Measurements from ENCODE around the gene FAM171A1. TPM values are rescaled to one million over a fixed set of nuclear protein-coding genes. Genes with fewer than 3 reads are reported as not detected.

FAM171A1 gene
- total and polyA plus RNA-seq, 2 donors (not counting 1 experiment from before 2014, with no cell fraction given): 8.8 to 10.3 TPM

GRCh38 chr10:15267496-15267895 lies 103.6 kb downstream of the FAM171A1 start:
- no peak for DNase-seq (ENCODE audit: low read depth in 2 of 2)
- no peaks in the 10 kb centered on the region for H4K20me1 ChIP-seq (ENCODE audit: control insufficient read depth, extremely low read depth, insufficient read depth, low read length)
- no peak overlapping the region for H2AFZ ChIP-seq (ENCODE audit: low read length)
- H3K36me3 ChIP-seq (ENCODE audit: control insufficient read depth, insufficient read depth, low read length): no peaks in the 10 kb centered on the region
- H3K9me3 ChIP-seq (ENCODE audit: control insufficient read depth, insufficient read depth, low read depth, low read length): no peaks in the 10 kb centered on the region
- no peaks in the 10 kb centered on the region for H3K79me2 ChIP-seq (ENCODE audit: control insufficient read depth, insufficient read depth, low read length)
- H3K27ac ChIP-seq (ENCODE audit: insufficient read depth, low read length): no peak overlapping the region
- TF ChIP-seq EZH2 (IDR thresholded peaks at IDR 0.05; ENCODE audit: low read length, missing control alignments) (no peak), CTCF (conservative IDR thresholded peaks at IDR 0.05 in 1 of 2, IDR thresholded peaks at IDR 0.05 in 1 of 2; ENCODE audit: low read depth in 1 of 2, low read length in 2 of 2) (no peak)
- H3K4me1 ChIP-seq (ENCODE audit: control insufficient read depth, extremely low read depth, insufficient read depth, low read length): no peaks in the 10 kb centered on the region
- no peak overlapping the region for H3K4me3 ChIP-seq (replicated peaks in 1 of 4; ENCODE audit: control extremely low read depth in 1 of 4, insufficient read depth in 1 of 4, low read depth in 3 of 4, low read length in 4 of 4)
- no peak overlapping the region for H3K4me2 ChIP-seq (ENCODE audit: extremely low read depth, insufficient read depth, low read length)
- no peak overlapping the region for H3K9ac ChIP-seq (ENCODE audit: insufficient read depth, low read length)
- no peaks in the 10 kb centered on the region for H3K27me3 ChIP-seq (ENCODE audit: control insufficient read depth, insufficient read depth, low read length)

- no peaks in the 10 kb centered on the region for H3K4me1 ChIP-seq (ENCODE audit: control insufficient read depth, extremely low read depth, insufficient read depth, low read length)
- H3K36me3 ChIP-seq (ENCODE audit: control insufficient read depth, insufficient read depth, low read length): no peaks in the 10 kb centered on the region
- H3K79me2 ChIP-seq (ENCODE audit: control insufficient read depth, insufficient read depth, low read length): no peaks in the 10 kb centered on the region
These were observed 105.0 kb downstream of the FAM171A1 start for GRCh38 chr10:15266117-15266516.

GRCh38 chr10:15265558-15265957 lies 105.5 kb downstream of the FAM171A1 start:
- TF ChIP-seq CTCF (conservative IDR thresholded peaks at IDR 0.05 in 1 of 2, IDR thresholded peaks at IDR 0.05 in 1 of 2; ENCODE audit: low read depth in 1 of 2, low read length in 2 of 2) (no peak), EZH2 (IDR thresholded peaks at IDR 0.05; ENCODE audit: low read length, missing control alignments) (no peak)
- H2AFZ ChIP-seq (ENCODE audit: low read length): no peak overlapping the region
- no peak for DNase-seq (ENCODE audit: low read depth in 2 of 2)
- H3K4me3 ChIP-seq (replicated peaks in 1 of 4; ENCODE audit: control extremely low read depth in 1 of 4, insufficient read depth in 1 of 4, low read depth in 3 of 4, low read length in 4 of 4): no peak overlapping the region
- no peaks in the 10 kb centered on the region for H3K4me1 ChIP-seq (ENCODE audit: control insufficient read depth, extremely low read depth, insufficient read depth, low read length)
- no peak overlapping the region for H3K4me2 ChIP-seq (ENCODE audit: extremely low read depth, insufficient read depth, low read length)
- H4K20me1 ChIP-seq (ENCODE audit: control insufficient read depth, extremely low read depth, insufficient read depth, low read length): no peaks in the 10 kb centered on the region
- no peaks in the 10 kb centered on the region for H3K36me3 ChIP-seq (ENCODE audit: control insufficient read depth, insufficient read depth, low read length)
- no peak overlapping the region for H3K9ac ChIP-seq (ENCODE audit: insufficient read depth, low read length)
- no peaks in the 10 kb centered on the region for H3K27me3 ChIP-seq (ENCODE audit: control insufficient read depth, insufficient read depth, low read length)
- no peaks in the 10 kb centered on the region for H3K79me2 ChIP-seq (ENCODE audit: control insufficient read depth, insufficient read depth, low read length)
- H3K9me3 ChIP-seq (ENCODE audit: control insufficient read depth, insufficient read depth, low read depth, low read length): no peaks in the 10 kb centered on the region
- H3K27ac ChIP-seq (ENCODE audit: insufficient read depth, low read length): no peak overlapping the region

More at GRCh38 chr10:15266117-15266516, 105.0 kb downstream of the FAM171A1 start:
- Histone ChIP-seq H3K27me3 (ENCODE audit: control insufficient read depth, insufficient read depth, low read length) (no peaks in the 10 kb centered on the region), H3K9me3 (ENCODE audit: control insufficient read depth, insufficient read depth, low read depth, low read length) (no peaks in the 10 kb centered on the region), H4K20me1 (ENCODE audit: control insufficient read depth, extremely low read depth, insufficient read depth, low read length) (no peaks in the 10 kb centered on the region), H2AFZ (ENCODE audit: low read length) (no peak overlapping the region), H3K4me2 (ENCODE audit: extremely low read depth, insufficient read depth, low read length) (no peak overlapping the region), H3K4me3 (replicated peaks in 1 of 4; ENCODE audit: control extremely low read depth in 1 of 4, insufficient read depth in 1 of 4, low read depth in 3 of 4, low read length in 4 of 4) (no peak overlapping the region), H3K27ac (ENCODE audit: insufficient read depth, low read length) (no peak overlapping the region), H3K9ac (ENCODE audit: insufficient read depth, low read length) (no peak overlapping the region)
- no peak for TF ChIP-seq EZH2 (IDR thresholded peaks at IDR 0.05; ENCODE audit: low read length, missing control alignments)
- TF ChIP-seq CTCF (conservative IDR thresholded peaks at IDR 0.05 in 1 of 2, IDR thresholded peaks at IDR 0.05 in 1 of 2; ENCODE audit: low read depth in 1 of 2, low read length in 2 of 2): no peak
- DNase-seq (ENCODE audit: low read depth in 2 of 2): no peak

Measured in fibroblast of lung (primary cell).